NCI-H748 (cell line): ENCODE results near the gene PITPNC1.
A peak's percentile ranks its signal among the peaks of the same experiment; 100 is the strongest.
"Not testable (repeated sequence)": the region's sequence is repeated elsewhere in the genome, so short reads cannot be mapped to it uniquely, and the experiment has no call there.

ENCODE experiments used
- DNase-seq: peaks from one replicate; lab custom pipeline; 2025; ENCODE audit not compliant: unreplicated experiment; lab: John Stamatoyannopoulos, UW

The PITPNC1 gene

GRCh38 chr17:67458203-67458602 is 81.1 kb downstream of the PITPNC1 start:
- no peak for DNase-seq

- no peak for DNase-seq
These were observed 82.9 kb downstream of the PITPNC1 start for GRCh38 chr17:67459985-67460384.

GRCh38 chr17:67461228-67461780 is 84.2 kb downstream of the PITPNC1 start:
- no peak for DNase-seq

GRCh38 chr17:67461876-67462275 is 84.8 kb downstream of the PITPNC1 start:
- DNase-seq, result no peak

- no peak for DNase-seq
These were observed 89.2 kb downstream of the PITPNC1 start for GRCh38 chr17:67466251-67466796.

- no peak for DNase-seq
These were observed 90.7 kb downstream of the PITPNC1 start for GRCh38 chr17:67467500-67468455.

- DNase-seq, result no peak
These were observed 92.3 kb downstream of the PITPNC1 start for GRCh38 chr17:67469208-67469980.

GRCh38 chr17:67470163-67470562 is 93.1 kb downstream of the PITPNC1 start:
- no peak for DNase-seq

- DNase-seq, result no peak
These were observed 94.0 kb downstream of the PITPNC1 start for GRCh38 chr17:67471118-67471517.

GRCh38 chr17:67472606-67473005 is 95.5 kb downstream of the PITPNC1 start:
- not testable (repeated sequence) for DNase-seq

- no peak for DNase-seq
These were observed 97.1 kb downstream of the PITPNC1 start for GRCh38 chr17:67474081-67474661.

GRCh38 chr17:67475161-67475937 is 98.3 kb downstream of the PITPNC1 start:
- peak; percentile 80 for DNase-seq

- DNase-seq, result no peak
These were observed 99.8 kb downstream of the PITPNC1 start for GRCh38 chr17:67476787-67477335.

- DNase-seq, result no peak
These were observed 100.6 kb downstream of the PITPNC1 start for GRCh38 chr17:67477687-67478086.

- DNase-seq, result no peak
These were observed 101.4 kb downstream of the PITPNC1 start for GRCh38 chr17:67478401-67479041.

- DNase-seq, result no peak
These were observed 102.1 kb downstream of the PITPNC1 start for GRCh38 chr17:67479148-67479547.

GRCh38 chr17:67480959-67481358 is 103.9 kb downstream of the PITPNC1 start:
- not testable (repeated sequence) for DNase-seq

GRCh38 chr17:67481808-67482207 is 104.7 kb downstream of the PITPNC1 start:
- no peak for DNase-seq

- no peak for DNase-seq
These were observed 105.7 kb downstream of the PITPNC1 start for GRCh38 chr17:67482764-67483163.
